GM08714 (cell line): ENCODE results near the gene PPL.

Experiments
- H3K4me3 ChIP-seq: fragments of 200-500 bp; sonication (Bioruptor generic); 2 replicates; pipeline ENCODE4 v1.5.1; 2014; ENCODE audit warnings: mild to moderate bottlenecking, low read length, inconsistent platforms
- ZNF274 ChIP-seq: IDR thresholded peaks from 2 replicates; pipeline ENCODE4 v1.6.1; 2012; ENCODE audit warnings: mild to moderate bottlenecking, low read depth, low read length

PPL gene

GRCh38 chr16:4869147-4869805 is 67.7 kb downstream of the PPL start:
- H3K4me3 ChIP-seq = no peak overlapping the region
- no peak for TF ChIP-seq ZNF274

- no peak for TF ChIP-seq ZNF274
- H3K4me3 ChIP-seq = no peak overlapping the region; the same call in 1 of the 2 replicates
Measured at GRCh38 chr16:4868535-4868934, 68.4 kb downstream of the PPL start.

- TF ChIP-seq ZNF274 = no peak
Measured at GRCh38 chr16:4868026-4868425, 68.9 kb downstream of the PPL start.

GRCh38 chr16:4866586-4866985 is 70.4 kb downstream of the PPL start:
- no peak for TF ChIP-seq ZNF274
- no peak overlapping the region for H3K4me3 ChIP-seq

More at GRCh38 chr16:4868026-4868425, 68.9 kb downstream of the PPL start:
- H3K4me3 ChIP-seq = peak overlapping the region; percentile 32; the same call in 1 of the 2 replicates

- TF ChIP-seq ZNF274 = no peak
- H3K4me3 ChIP-seq = no peak overlapping the region
Measured at GRCh38 chr16:4865231-4865860, 71.6 kb downstream of the PPL start.

GRCh38 chr16:4864728-4865127 is 72.2 kb downstream of the PPL start:
- H3K4me3 ChIP-seq = no peak overlapping the region
- no peak for TF ChIP-seq ZNF274

- no peak for TF ChIP-seq ZNF274
- H3K4me3 ChIP-seq = no peak overlapping the region
Measured at GRCh38 chr16:4862639-4863038, 74.3 kb downstream of the PPL start.

GRCh38 chr16:4860727-4861342 is 76.1 kb downstream of the PPL start:
- no peak for TF ChIP-seq ZNF274
- no peak overlapping the region for H3K4me3 ChIP-seq

GRCh38 chr16:4859900-4860255 is 77.1 kb downstream of the PPL start:
- TF ChIP-seq ZNF274 = no peak
- no peak overlapping the region for H3K4me3 ChIP-seq

GRCh38 chr16:4859190-4859899 is 77.6 kb downstream of the PPL start:
- no peak for TF ChIP-seq ZNF274

GRCh38 chr16:4855804-4856203 is 81.1 kb downstream of the PPL start:
- TF ChIP-seq ZNF274 = no peak
- H3K4me3 ChIP-seq = no peak overlapping the region

More at GRCh38 chr16:4859190-4859899, 77.6 kb downstream of the PPL start:
- H3K4me3 ChIP-seq = no peak overlapping the region

GRCh38 chr16:4855371-4855770 is 81.6 kb downstream of the PPL start:
- no peak overlapping the region for H3K4me3 ChIP-seq

GRCh38 chr16:4852221-4852872 is 84.6 kb downstream of the PPL start:
- no peak overlapping the region for H3K4me3 ChIP-seq
- TF ChIP-seq ZNF274 = no peak

More at GRCh38 chr16:4855371-4855770, 81.6 kb downstream of the PPL start:
- no peak for TF ChIP-seq ZNF274

- H3K4me3 ChIP-seq = no peak overlapping the region
- no peak for TF ChIP-seq ZNF274
Measured at GRCh38 chr16:4850211-4850610, 86.7 kb downstream of the PPL start.
